Cardiac muscle cell (in vitro differentiated cells and primary cell): ENCODE results near the gene ERCC6L2. TPM values are rescaled to one million over a fixed set of nuclear protein-coding genes. Genes with fewer than 3 reads are reported as not detected.

Source experiments
- DNase-seq, 2 donors: peaks; one replicate each; pipeline versions ENCODE4 v3.0.0 to v3.0.0-alpha.2; 2010 to 2017; ENCODE audit warnings: low read depth in 1 of 2, low spot score in 1 of 2
- H3K27ac ChIP-seq: fragments of 200-600 bp; sonication (generic); 2 replicates; pipeline ENCODE4 v1.5.1; 2016
- H3K27me3 ChIP-seq: fragments of 200-600 bp; sonication (generic); 2 replicates; pipeline ENCODE4 v1.6.0; 2016; ENCODE audit warnings: control low read depth
- H3K36me3 ChIP-seq: fragments of 200-600 bp; sonication (generic); 2 replicates; pipeline ENCODE4 v1.5.1; 2016; ENCODE audit warnings: control low read depth
- H3K4me1 ChIP-seq: fragments of 200-600 bp; sonication (generic); 2 replicates; pipeline ENCODE4 v1.8.1; 2017; ENCODE audit warnings: low read depth, mild to moderate bottlenecking, mixed run types
- H3K4me3 ChIP-seq: fragments of 200-600 bp; sonication (generic); 2 replicates; pipeline ENCODE4 v1.5.1; 2016; ENCODE audit warnings: mild to moderate bottlenecking
- H3K9me3 ChIP-seq: fragments of 200-600 bp; sonication (generic); 2 replicates; pipeline ENCODE4 v1.5.1; 2017; ENCODE audit warnings: low read depth, mild to moderate bottlenecking, control low read depth
- polyA plus RNA-seq: library from polyadenylated mRNA; unstranded; fragments of >200 nt; fragmentation: Nextera tagmentation; extraction: Ambion mirVana; gene quantifications from 2 replicates; pipeline ENCODE4 v1.2.1, GENCODE V29; 2016
- total RNA-seq: library from RNA; depleted of rRNA; stranded (reverse); fragments of >200 nt; gene quantifications from 2 replicates; pipeline ENCODE4 v1.2.3, GENCODE V29; 2016
- TF ChIP-seq, protein P1 (sequence below): IDR thresholded peaks from 2 replicates; pipeline ENCODE4 v1.5.1; 2012; ENCODE audit warnings: low read depth, mild to moderate bottlenecking, low read length

Gene ERCC6L2, protein sequence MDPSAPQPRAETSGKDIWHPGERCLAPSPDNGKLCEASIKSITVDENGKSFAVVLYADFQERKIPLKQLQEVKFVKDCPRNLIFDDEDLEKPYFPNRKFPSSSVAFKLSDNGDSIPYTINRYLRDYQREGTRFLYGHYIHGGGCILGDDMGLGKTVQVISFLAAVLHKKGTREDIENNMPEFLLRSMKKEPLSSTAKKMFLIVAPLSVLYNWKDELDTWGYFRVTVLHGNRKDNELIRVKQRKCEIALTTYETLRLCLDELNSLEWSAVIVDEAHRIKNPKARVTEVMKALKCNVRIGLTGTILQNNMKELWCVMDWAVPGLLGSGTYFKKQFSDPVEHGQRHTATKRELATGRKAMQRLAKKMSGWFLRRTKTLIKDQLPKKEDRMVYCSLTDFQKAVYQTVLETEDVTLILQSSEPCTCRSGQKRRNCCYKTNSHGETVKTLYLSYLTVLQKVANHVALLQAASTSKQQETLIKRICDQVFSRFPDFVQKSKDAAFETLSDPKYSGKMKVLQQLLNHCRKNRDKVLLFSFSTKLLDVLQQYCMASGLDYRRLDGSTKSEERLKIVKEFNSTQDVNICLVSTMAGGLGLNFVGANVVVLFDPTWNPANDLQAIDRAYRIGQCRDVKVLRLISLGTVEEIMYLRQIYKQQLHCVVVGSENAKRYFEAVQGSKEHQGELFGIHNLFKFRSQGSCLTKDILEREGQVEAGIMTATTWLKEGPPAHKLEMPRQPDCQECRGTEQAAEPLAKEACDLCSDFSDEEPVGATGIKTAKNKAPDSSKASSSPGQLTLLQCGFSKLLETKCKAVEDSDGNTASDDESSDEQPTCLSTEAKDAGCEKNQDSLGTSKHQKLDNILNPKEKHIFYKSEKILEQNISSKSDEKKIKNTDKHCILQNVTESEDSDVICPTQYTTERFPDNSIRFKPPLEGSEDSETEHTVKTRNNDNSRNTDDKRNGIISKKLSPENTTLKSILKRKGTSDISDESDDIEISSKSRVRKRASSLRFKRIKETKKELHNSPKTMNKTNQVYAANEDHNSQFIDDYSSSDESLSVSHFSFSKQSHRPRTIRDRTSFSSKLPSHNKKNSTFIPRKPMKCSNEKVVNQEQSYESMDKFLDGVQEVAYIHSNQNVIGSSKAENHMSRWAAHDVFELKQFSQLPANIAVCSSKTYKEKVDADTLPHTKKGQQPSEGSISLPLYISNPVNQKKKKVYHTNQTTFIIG (N-terminal part only)
- 52.5 and 52.7 TPM in 2 replicates for total RNA-seq
- polyA plus RNA-seq: 22.7 and 32.4 TPM in 2 replicates

DNA sequence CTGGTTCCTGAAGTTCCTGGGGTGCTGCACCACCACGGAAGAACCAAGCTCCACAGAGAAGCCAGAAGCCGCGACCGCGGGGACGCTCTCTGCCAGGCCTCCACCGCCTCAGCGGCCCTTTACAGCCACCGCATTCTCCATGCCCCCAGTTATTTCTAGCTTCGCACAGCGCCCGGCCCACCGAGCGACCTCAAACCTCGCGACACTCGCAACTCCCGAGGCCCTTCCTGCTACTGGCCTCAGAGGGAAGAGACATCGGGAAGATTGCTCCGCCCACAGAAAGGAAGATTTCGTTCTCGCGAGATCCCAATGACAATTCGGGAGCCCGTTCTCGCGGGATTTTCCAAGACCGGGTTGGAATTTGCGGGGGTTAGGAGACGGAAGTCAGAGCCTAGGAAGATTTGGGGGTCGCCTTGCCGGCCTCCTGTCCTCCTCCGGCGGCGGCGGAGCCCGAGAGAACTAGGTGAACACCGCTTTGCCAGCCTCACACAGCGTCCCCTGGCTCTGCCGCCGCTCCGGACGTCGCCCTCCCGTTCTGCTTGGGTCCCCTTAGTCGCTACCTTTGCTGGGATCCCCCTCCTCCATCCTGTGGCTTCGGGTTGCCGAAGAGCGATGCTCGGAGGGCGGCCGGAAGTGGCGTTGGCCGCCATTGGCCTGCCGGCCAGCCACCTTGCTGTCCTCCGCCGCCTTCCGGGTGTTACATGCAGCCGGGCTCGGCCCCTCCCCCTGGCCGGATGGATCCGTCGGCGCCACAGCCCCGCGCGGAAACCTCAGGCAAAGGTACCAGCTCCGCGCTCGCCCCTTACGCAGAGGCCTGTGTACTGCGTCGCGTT, at the start of gene ERCC6L2:
ERCC6L2 (plus strand) TSS at position 387 of the 833 bp plus-strand sequence; CDS start at position 735, 348 bp downstream.
- DNase-seq: peak; percentile 98
- Histone ChIP-seq H3K4me1 (peaks cover 6% of the 10 kb centered on the region), H3K4me3 (no peak within 1 kb of the TSS), H3K27ac (no peak within 1 kb of the TSS), H3K9me3 (no peaks in the 10 kb centered on the region), H3K36me3 (no peaks in the 10 kb centered on the region), H3K27me3 (no peaks in the 10 kb centered on the region)
- TF ChIP-seq, protein P1, sequence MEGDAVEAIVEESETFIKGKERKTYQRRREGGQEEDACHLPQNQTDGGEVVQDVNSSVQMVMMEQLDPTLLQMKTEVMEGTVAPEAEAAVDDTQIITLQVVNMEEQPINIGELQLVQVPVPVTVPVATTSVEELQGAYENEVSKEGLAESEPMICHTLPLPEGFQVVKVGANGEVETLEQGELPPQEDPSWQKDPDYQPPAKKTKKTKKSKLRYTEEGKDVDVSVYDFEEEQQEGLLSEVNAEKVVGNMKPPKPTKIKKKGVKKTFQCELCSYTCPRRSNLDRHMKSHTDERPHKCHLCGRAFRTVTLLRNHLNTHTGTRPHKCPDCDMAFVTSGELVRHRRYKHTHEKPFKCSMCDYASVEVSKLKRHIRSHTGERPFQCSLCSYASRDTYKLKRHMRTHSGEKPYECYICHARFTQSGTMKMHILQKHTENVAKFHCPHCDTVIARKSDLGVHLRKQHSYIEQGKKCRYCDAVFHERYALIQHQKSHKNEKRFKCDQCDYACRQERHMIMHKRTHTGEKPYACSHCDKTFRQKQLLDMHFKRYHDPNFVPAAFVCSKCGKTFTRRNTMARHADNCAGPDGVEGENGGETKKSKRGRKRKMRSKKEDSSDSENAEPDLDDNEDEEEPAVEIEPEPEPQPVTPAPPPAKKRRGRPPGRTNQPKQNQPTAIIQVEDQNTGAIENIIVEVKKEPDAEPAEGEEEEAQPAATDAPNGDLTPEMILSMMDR: no peak

DNA sequence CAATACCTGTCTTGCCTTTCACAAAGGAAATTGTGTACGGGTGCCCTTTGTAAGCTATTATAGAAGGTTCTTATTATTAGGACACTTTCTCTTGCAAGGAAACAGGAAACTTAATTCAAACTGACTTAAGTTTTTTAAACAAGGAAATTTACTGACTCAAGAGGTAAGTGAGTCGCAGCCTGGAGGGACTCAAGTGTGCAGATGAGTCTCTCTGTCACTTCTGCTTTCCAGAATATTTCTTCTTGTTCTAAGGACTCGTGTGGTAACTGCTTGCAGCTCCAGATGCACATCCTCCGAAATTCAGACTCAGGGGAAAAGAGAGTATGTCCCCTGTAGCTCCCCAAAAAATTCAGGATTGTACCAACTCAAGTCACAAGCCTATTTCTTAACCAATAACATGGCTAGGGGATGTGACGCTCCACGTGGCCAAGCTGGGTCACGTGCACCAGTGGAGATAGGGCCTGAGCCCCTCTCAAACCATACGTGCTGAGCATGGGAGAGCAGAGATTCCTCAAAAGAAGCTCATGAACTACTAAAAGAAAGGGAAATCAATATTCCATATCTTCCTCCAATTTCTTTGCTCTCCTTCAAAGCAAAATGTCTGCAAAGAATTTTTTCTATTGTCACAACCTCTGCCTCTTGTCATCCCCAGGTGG, 49.2 kb upstream of the ERCC6L2 start:
- no peak overlapping the region for H3K27ac ChIP-seq
- H3K9me3 ChIP-seq: no peaks in the 10 kb centered on the region
- H3K36me3 ChIP-seq: no peaks in the 10 kb centered on the region
- no peak for DNase-seq
- H3K4me3 ChIP-seq: no peak overlapping the region
- no peaks in the 10 kb centered on the region for H3K27me3 ChIP-seq
- TF ChIP-seq, protein P1: no peak
- no peaks in the 10 kb centered on the region for H3K4me1 ChIP-seq

DNA sequence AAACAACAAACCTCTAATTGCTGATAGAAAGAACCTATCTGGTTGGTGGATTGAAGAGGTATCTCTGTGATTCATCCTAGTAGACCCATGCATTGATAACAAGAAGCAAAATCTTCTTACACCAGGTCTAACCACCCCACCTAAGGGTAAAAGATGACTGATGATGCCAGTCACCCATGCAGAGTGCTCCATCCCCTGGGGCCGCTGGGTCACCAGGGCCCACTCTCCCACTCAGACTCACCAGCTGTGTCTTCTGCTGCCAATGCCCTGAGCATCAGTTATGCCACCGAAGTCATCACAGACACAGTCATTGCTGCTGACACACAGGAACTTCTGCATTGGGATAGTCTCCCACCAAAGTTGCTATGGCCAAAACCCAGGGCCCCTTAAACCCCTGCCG, 44.7 kb upstream of the ERCC6L2 start:
- H3K9me3 ChIP-seq: no peaks in the 10 kb centered on the region
- no peak for DNase-seq
- no peak overlapping the region for H3K27ac ChIP-seq
- H3K27me3 ChIP-seq: no peaks in the 10 kb centered on the region
- no peak overlapping the region for H3K4me3 ChIP-seq
- peaks cover 15% of the 10 kb centered on the region for H3K4me1 ChIP-seq
- TF ChIP-seq, protein P1: no peak
- H3K36me3 ChIP-seq: no peaks in the 10 kb centered on the region

DNA sequence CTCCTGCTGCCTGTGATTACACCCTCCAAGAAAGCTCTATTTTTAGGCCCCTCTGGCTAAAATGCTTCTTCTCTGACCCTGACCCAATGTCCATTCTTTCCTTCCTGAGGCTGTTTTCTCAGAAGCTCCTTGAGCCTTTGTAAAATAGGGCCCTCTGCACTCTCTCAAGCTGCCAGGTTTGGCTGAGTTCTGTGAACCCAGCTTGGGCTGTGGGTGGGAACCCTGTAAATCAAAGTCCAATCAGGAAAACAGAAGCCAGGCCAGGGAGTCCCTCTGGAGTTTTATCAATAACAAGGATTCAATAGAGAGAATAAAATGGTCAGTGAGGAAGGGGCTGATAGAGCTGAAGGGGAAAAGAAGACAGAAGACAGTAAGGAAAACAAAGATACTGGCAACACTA, 43.7 kb upstream of the ERCC6L2 start:
- no peak for DNase-seq
- H3K4me1 ChIP-seq: peaks cover 15% of the 10 kb centered on the region
- peak overlapping the region; percentile 36 for H3K27ac ChIP-seq
- no peaks in the 10 kb centered on the region for H3K36me3 ChIP-seq
- no peaks in the 10 kb centered on the region for H3K9me3 ChIP-seq
- no peaks in the 10 kb centered on the region for H3K27me3 ChIP-seq
- TF ChIP-seq, protein P1: no peak
- H3K4me3 ChIP-seq: no peak overlapping the region
